ENCODE measurements around the gene GPR62. TPM values are rescaled to one million over a fixed set of nuclear protein-coding genes. Genes with fewer than 3 reads are reported as not detected.

The GPR62 gene
- total RNA-seq, 6 experiments from 2014 or later: 0.18 to 0.37 TPM; not detected in 4

- WGBS (ENCODE audit: insufficient coverage, low coverage, low lambda C conversion rate, missing lambda C conversion rate): 90% methylated on average over 6 of the region's 10 CpGs
- DNase-seq (peak in 2 of 3 donors; percentile 11 to 23), ATAC-seq (no peak)
- intact Hi-C loops (cut with DNase I): no loop called here
- TF ChIP-seq POLR2A (IDR thresholded peaks at IDR 0.05): no peak
- TF ChIP-seq CTCF (IDR thresholded peaks at IDR 0.05): no peak
- H3K4me1 ChIP-seq: peaks cover 0 to 5% (median 2%) of the 10 kb centered on the region in 4 donors
- H3K4me3 ChIP-seq: no peak overlapping the region
- H3K9me3 ChIP-seq: no peaks in the 10 kb centered on the region
- no peaks in the 10 kb centered on the region for H3K27me3 ChIP-seq
- H3K27ac ChIP-seq: no peak overlapping the region
- peaks cover 0 to 7% (median 0%) of the 10 kb centered on the region in 4 donors for H3K36me3 ChIP-seq
These were observed 7.1 kb upstream of the GPR62 start for GRCh38 chr3:51948016-51948580.

GRCh38 chr3:51949121-51949520 lies 6.1 kb upstream of the GPR62 start:
- H3K27me3 ChIP-seq: no peaks in the 10 kb centered on the region
- ATAC-seq (no peak), DNase-seq (peak in 2 of 3 donors; percentile 15 to 28)
- H3K9me3 ChIP-seq: no peaks in the 10 kb centered on the region
- TF ChIP-seq POLR2A (IDR thresholded peaks at IDR 0.05): no peak
- no peak for TF ChIP-seq CTCF (IDR thresholded peaks at IDR 0.05)
- no peak overlapping the region for H3K27ac ChIP-seq
- H3K36me3 ChIP-seq: peaks cover 0 to 7% (median 0%) of the 10 kb centered on the region in 4 donors
- intact Hi-C loops (cut with DNase I): no loop called here
- H3K4me3 ChIP-seq: no peak overlapping the region
- WGBS (ENCODE audit: insufficient coverage, low coverage, low lambda C conversion rate, missing lambda C conversion rate): 100% methylated on average over 2 of the region's 5 CpGs
- no peaks in the 10 kb centered on the region for H3K4me1 ChIP-seq

GRCh38 chr3:51950899-51951298 lies 4.3 kb upstream of the GPR62 start:
- Histone ChIP-seq H3K27ac (no peak overlapping the region), H3K9me3 (no peaks in the 10 kb centered on the region), H3K4me3 (no peak overlapping the region), H3K36me3 (peaks cover 0 to 4% (median 0%) of the 10 kb centered on the region in 4 donors), H3K27me3 (no peaks in the 10 kb centered on the region), H3K4me1 (peaks cover 0 to 4% (median 0%) of the 10 kb centered on the region in 4 donors)
- WGBS (ENCODE audit: insufficient coverage, low coverage, low lambda C conversion rate, missing lambda C conversion rate): no CpG with 5 or more reads among the region's 2 CpGs
- intact Hi-C loops (cut with DNase I): no loop called here
- ATAC-seq (no peak), DNase-seq (no peak)
- no peak for TF ChIP-seq CTCF (IDR thresholded peaks at IDR 0.05)
- TF ChIP-seq POLR2A (IDR thresholded peaks at IDR 0.05): no peak

GRCh38 chr3:51953445-51953844 lies 1.7 kb upstream of the GPR62 start:
- H3K4me1 ChIP-seq: peaks cover 0 to 12% (median 2%) of the 10 kb centered on the region in 4 donors
- no peaks in the 10 kb centered on the region for H3K27me3 ChIP-seq
- H3K9me3 ChIP-seq: no peaks in the 10 kb centered on the region
- H3K27ac ChIP-seq: no peak overlapping the region
- H3K4me3 ChIP-seq: no peak overlapping the region
- intact Hi-C loops (cut with DNase I): no loop called here
- TF ChIP-seq CTCF (IDR thresholded peaks at IDR 0.05) (no peak), POLR2A (IDR thresholded peaks at IDR 0.05) (no peak)
- peaks cover 0 to 4% (median 0%) of the 10 kb centered on the region in 4 donors for H3K36me3 ChIP-seq
- DNase-seq (no peak), ATAC-seq (no peak)
- WGBS (ENCODE audit: insufficient coverage, low coverage, low lambda C conversion rate, missing lambda C conversion rate): 34% methylated on average over 3 of the region's 3 CpGs
